ENCODE data around the gene MYO9A. TPM values are rescaled to one million over a fixed set of nuclear protein-coding genes. Genes with fewer than 3 reads are reported as not detected.

The MYO9A gene
- total RNA-seq, 1 donor: 59.0 TPM

DNA sequence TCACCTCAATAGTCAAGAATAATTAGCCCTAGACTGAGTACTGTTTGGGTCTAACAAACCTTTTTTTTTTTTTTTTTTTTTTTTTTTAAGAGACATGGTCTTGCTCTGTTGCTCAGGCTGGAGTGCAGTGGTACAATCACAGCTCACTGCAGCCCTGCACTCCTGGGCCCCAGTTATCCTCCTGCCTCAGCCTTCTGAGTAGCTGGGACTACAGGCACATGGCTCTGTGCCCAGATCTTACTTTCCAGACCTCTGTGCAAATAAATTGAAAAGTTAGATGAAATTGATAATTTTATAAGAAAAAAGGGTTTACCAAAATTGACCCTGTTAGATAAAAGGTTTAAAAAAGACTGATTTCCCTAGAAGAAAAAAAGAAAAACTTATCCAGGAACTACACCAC, 228.6 kb downstream of the MYO9A start:
- Histone ChIP-seq H2AFZ (ENCODE audit: low read length) (no peak overlapping the region), H3K4me3 (ENCODE audit: insufficient read depth, low read length) (no peak overlapping the region), H4K20me1 (ENCODE audit: insufficient read depth, low read length) (no peaks in the 10 kb centered on the region), H3K36me3 (ENCODE audit: insufficient read depth, low read length) (peaks cover 25% of the 10 kb centered on the region), H3K4me2 (ENCODE audit: insufficient read depth, low read length) (no peak overlapping the region), H3K79me2 (ENCODE audit: insufficient read depth, low read length) (no peaks in the 10 kb centered on the region), H3K4me1 (ENCODE audit: insufficient read depth, low read length) (peaks cover 8% of the 10 kb centered on the region), H3K9me3 (ENCODE audit: low read depth, low read length) (no peaks in the 10 kb centered on the region), H3K27me3 (ENCODE audit: insufficient read depth, low read length) (no peaks in the 10 kb centered on the region), H3K27ac (ENCODE audit: low read depth, low read length) (no peak overlapping the region)
- no peak for DNase-seq (ENCODE audit: insufficient read length, low spot score, missing footprints)
- TF ChIP-seq, protein P1, sequence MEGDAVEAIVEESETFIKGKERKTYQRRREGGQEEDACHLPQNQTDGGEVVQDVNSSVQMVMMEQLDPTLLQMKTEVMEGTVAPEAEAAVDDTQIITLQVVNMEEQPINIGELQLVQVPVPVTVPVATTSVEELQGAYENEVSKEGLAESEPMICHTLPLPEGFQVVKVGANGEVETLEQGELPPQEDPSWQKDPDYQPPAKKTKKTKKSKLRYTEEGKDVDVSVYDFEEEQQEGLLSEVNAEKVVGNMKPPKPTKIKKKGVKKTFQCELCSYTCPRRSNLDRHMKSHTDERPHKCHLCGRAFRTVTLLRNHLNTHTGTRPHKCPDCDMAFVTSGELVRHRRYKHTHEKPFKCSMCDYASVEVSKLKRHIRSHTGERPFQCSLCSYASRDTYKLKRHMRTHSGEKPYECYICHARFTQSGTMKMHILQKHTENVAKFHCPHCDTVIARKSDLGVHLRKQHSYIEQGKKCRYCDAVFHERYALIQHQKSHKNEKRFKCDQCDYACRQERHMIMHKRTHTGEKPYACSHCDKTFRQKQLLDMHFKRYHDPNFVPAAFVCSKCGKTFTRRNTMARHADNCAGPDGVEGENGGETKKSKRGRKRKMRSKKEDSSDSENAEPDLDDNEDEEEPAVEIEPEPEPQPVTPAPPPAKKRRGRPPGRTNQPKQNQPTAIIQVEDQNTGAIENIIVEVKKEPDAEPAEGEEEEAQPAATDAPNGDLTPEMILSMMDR (IDR thresholded peaks at IDR 0.05; ENCODE audit: extremely low read depth, low read depth, low read length): no peak

- H3K36me3 ChIP-seq (ENCODE audit: insufficient read depth, low read length): peaks cover 25% of the 10 kb centered on the region
- H2AFZ ChIP-seq (ENCODE audit: low read length): no peak overlapping the region
- H3K27ac ChIP-seq (ENCODE audit: low read depth, low read length): no peak overlapping the region
- no peaks in the 10 kb centered on the region for H3K79me2 ChIP-seq (ENCODE audit: insufficient read depth, low read length)
- TF ChIP-seq, protein P1 (IDR thresholded peaks at IDR 0.05; ENCODE audit: extremely low read depth, low read depth, low read length): no peak
- H3K4me1 ChIP-seq (ENCODE audit: insufficient read depth, low read length): peaks cover 4% of the 10 kb centered on the region
- no peaks in the 10 kb centered on the region for H4K20me1 ChIP-seq (ENCODE audit: insufficient read depth, low read length)
- no peaks in the 10 kb centered on the region for H3K9me3 ChIP-seq (ENCODE audit: low read depth, low read length)
- H3K4me3 ChIP-seq (ENCODE audit: insufficient read depth, low read length): no peak overlapping the region
- H3K4me2 ChIP-seq (ENCODE audit: insufficient read depth, low read length): no peak overlapping the region
- DNase-seq (ENCODE audit: insufficient read length, low spot score, missing footprints): no peak
- H3K27me3 ChIP-seq (ENCODE audit: insufficient read depth, low read length): no peaks in the 10 kb centered on the region
These were observed 229.2 kb downstream of the MYO9A start for GRCh38 chr15:71888797-71889196.

GRCh38 chr15:71885390-71885789, 232.6 kb downstream of the MYO9A start:
- Histone ChIP-seq H3K27me3 (ENCODE audit: insufficient read depth, low read length) (no peaks in the 10 kb centered on the region), H3K36me3 (ENCODE audit: insufficient read depth, low read length) (peaks cover 28% of the 10 kb centered on the region), H4K20me1 (ENCODE audit: insufficient read depth, low read length) (no peaks in the 10 kb centered on the region), H3K4me3 (ENCODE audit: insufficient read depth, low read length) (no peak overlapping the region), H3K9me3 (ENCODE audit: low read depth, low read length) (no peaks in the 10 kb centered on the region), H3K79me2 (ENCODE audit: insufficient read depth, low read length) (no peaks in the 10 kb centered on the region), H3K4me2 (ENCODE audit: insufficient read depth, low read length) (no peak overlapping the region), H3K27ac (ENCODE audit: low read depth, low read length) (no peak overlapping the region), H3K4me1 (ENCODE audit: insufficient read depth, low read length) (no peaks in the 10 kb centered on the region), H2AFZ (ENCODE audit: low read length) (no peak overlapping the region)
- DNase-seq (ENCODE audit: insufficient read length, low spot score, missing footprints): no peak
- TF ChIP-seq, protein P1 (IDR thresholded peaks at IDR 0.05; ENCODE audit: extremely low read depth, low read depth, low read length): no peak

DNA sequence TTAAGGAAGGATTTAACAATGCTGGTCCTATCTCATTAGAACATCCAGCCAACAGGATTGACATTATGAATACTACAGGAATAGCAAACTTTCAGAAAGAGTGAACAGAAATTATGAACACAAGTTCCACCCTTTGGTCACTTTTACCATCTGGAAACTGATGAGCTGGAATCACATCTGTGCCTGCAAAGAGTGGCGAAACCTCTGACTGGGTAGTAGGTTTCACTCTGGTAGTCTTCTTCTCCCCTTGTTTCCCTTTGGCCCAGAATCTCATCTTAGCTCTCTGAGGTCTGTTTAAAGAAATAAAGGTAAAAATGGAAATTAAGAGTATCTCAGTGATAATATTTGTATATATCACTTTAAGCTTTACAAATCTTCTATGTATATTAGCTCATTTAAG, 234.5 kb downstream of the MYO9A start:
- no peak for DNase-seq (ENCODE audit: insufficient read length, low spot score, missing footprints)
- no peak overlapping the region for H3K27ac ChIP-seq (ENCODE audit: low read depth, low read length)
- no peaks in the 10 kb centered on the region for H3K9me3 ChIP-seq (ENCODE audit: low read depth, low read length)
- no peaks in the 10 kb centered on the region for H4K20me1 ChIP-seq (ENCODE audit: insufficient read depth, low read length)
- no peaks in the 10 kb centered on the region for H3K79me2 ChIP-seq (ENCODE audit: insufficient read depth, low read length)
- no peaks in the 10 kb centered on the region for H3K4me1 ChIP-seq (ENCODE audit: insufficient read depth, low read length)
- H3K4me3 ChIP-seq (ENCODE audit: insufficient read depth, low read length): no peak overlapping the region
- peaks cover 41% of the 10 kb centered on the region for H3K36me3 ChIP-seq (ENCODE audit: insufficient read depth, low read length)
- TF ChIP-seq, protein P1 (IDR thresholded peaks at IDR 0.05; ENCODE audit: extremely low read depth, low read depth, low read length): no peak
- H3K4me2 ChIP-seq (ENCODE audit: insufficient read depth, low read length): no peak overlapping the region
- no peak overlapping the region for H2AFZ ChIP-seq (ENCODE audit: low read length)
- H3K27me3 ChIP-seq (ENCODE audit: insufficient read depth, low read length): no peaks in the 10 kb centered on the region
